ENCODE results near the gene SUV39H1.

The SUV39H1 gene

DNA sequence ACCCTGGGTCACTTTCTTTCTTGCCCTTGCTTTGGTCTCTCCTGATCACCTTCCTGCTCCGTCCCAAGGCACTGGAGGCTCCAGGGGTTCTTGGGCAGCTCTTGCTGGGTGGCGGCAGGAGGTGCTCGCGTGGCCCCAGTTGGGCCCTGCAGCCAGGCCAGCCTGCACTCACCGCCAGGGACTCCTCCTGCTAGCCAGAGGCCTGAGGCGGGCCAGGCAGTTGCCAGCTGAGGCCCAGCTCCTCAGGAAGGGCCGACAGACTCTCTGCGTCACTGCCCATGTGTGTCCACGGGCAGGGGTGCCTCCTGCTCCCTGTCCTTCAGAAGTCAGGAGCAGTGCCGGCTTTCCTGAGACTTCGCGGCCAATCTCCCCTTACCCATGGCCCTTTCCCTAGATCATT is 9.3 kb downstream of the SUV39H1 start:
- no peak overlapping the region for H3K4me3 ChIP-seq
- no peaks in the 10 kb centered on the region for H3K4me1 ChIP-seq
- peaks cover 0 to 53% (median 13%) of the 10 kb centered on the region in 3 donors for H3K36me3 ChIP-seq
- TF ChIP-seq CTCF (IDR thresholded peaks at IDR 0.05): no peak
- H3K9me3 ChIP-seq: no peaks in the 10 kb centered on the region
- no peak overlapping the region for H3K27ac ChIP-seq
- DNase-seq: no peak
- intact Hi-C loops (cut with DNase I; ENCODE audit: low total_unique reads): no loop called here
- no peaks in the 10 kb centered on the region for H3K27me3 ChIP-seq

DNA sequence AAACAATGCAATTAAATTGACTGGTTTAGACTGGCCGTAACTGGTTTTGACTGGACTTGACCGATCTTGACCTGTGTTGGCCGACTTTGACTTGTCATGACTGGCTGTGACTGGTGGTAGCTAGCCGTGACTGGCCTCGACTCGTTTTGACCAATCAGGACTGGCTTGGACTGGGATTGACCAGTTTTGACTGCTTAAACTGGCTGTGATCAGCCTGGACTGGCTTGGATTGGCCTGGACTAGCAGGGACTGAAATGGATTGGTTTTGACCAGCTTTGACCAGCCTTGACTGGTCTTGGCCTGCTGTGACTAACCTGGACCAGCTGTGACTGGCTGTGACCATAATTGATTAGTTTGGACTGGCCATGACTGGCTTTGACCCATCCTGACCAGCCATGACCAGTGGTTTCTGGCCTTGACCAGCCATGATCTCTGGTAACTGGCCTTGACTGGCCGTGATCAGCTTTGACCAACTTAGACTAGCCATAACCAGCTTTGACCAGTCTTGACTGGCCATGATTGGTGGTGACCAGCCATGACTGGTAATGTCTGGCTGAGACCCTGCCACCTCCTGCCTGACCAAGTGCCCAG is 13.1 kb downstream of the SUV39H1 start:
- no peak for DNase-seq
- intact Hi-C loops (cut with DNase I; ENCODE audit: low total_unique reads): no loop called here
- Histone ChIP-seq H3K4me1 (no peaks in the 10 kb centered on the region), H3K27me3 (no peaks in the 10 kb centered on the region), H3K27ac (no peak overlapping the region), H3K36me3 (peaks cover 0 to 36% (median 9%) of the 10 kb centered on the region in 3 donors), H3K9me3 (no peaks in the 10 kb centered on the region), H3K4me3 (no peak overlapping the region)
- no peak for TF ChIP-seq CTCF (IDR thresholded peaks at IDR 0.05)

DNA sequence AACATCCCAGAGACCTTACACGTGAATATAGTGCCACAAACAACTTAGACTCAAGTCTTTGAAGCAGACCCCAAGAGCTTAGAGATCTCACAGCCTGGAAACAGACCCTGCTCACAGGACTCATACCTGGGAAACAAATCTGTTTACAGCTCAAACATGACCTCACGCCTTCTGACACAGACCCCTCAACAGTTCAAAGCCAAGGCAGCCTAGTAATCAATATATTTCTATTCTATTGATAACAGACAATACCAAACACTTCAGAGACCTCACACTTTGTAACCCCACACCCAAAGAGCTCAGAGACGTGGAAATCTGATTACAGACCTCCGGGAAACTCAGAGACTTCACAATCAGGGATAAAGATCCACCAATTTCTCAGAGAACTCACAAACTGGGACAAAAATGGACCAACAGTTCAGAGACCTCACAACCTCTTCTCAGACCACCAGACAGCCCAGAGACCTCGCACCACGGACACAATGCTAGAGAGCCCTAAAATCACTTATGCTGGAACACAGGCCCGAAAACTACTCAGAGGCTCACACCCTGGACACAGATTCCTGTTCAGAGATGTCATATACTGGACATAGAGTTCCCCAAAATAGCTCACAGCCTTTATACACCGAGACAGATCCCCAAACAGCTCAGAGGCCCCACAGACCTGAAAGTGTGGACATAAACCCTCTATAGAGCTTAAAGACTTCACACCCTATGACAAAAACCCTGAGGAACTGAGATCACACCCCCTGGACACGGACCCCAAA is 14.8 kb downstream of the SUV39H1 start:
- H3K4me3 ChIP-seq: no peak overlapping the region

GRCh38 chrX:48711929-48712505 is 15.5 kb downstream of the SUV39H1 start:
- Histone ChIP-seq H3K27ac (no peak overlapping the region), H3K4me1 (no peaks in the 10 kb centered on the region), H3K4me3 (no peak overlapping the region), H3K9me3 (no peaks in the 10 kb centered on the region), H3K27me3 (no peaks in the 10 kb centered on the region), H3K36me3 (peaks cover 0 to 16% (median 0%) of the 10 kb centered on the region in 3 donors)
- no peak for TF ChIP-seq CTCF (IDR thresholded peaks at IDR 0.05)
- DNase-seq: no peak
- intact Hi-C loops (cut with DNase I; ENCODE audit: low total_unique reads): no loop called here

More for the DNA sequence above, 14.8 kb downstream of the SUV39H1 start:
- DNase-seq: no peak
- intact Hi-C loops (cut with DNase I; ENCODE audit: low total_unique reads): no loop called here
- peaks cover 0 to 21% (median 7%) of the 10 kb centered on the region in 3 donors for H3K36me3 ChIP-seq
- no peak overlapping the region for H3K27ac ChIP-seq
- H3K4me1 ChIP-seq: no peaks in the 10 kb centered on the region
- no peak for TF ChIP-seq CTCF (IDR thresholded peaks at IDR 0.05)
- H3K27me3 ChIP-seq: no peaks in the 10 kb centered on the region
- H3K9me3 ChIP-seq: no peaks in the 10 kb centered on the region

GRCh38 chrX:48713847-48714246 is 17.3 kb downstream of the SUV39H1 start:
- Histone ChIP-seq H3K36me3 (no peaks in the 10 kb centered on the region), H3K9me3 (no peaks in the 10 kb centered on the region), H3K4me1 (no peaks in the 10 kb centered on the region), H3K27me3 (no peaks in the 10 kb centered on the region), H3K27ac (no peak overlapping the region), H3K4me3 (no peak overlapping the region)
- no peak for DNase-seq
- intact Hi-C loops (cut with DNase I; ENCODE audit: low total_unique reads): no loop called here
- TF ChIP-seq CTCF (IDR thresholded peaks at IDR 0.05): no peak
